GM18505 (cell line): ENCODE results near the gene PIK3R1.

Experiments used
- ATAC-seq: cut with Tn5 transposase; IDR thresholded peaks from one replicate; pipeline ENCODE4 v1.9.1; 2021; ENCODE audit not compliant: unreplicated experiment
- POLR2A ChIP-seq: IDR thresholded peaks from 4 replicates; pipeline ENCODE4 v1.6.1; 2011; ENCODE audit warnings: borderline replicate concordance; ENCODE audit not compliant: insufficient read depth, insufficient read length; ENCODE audit errors: extremely low read depth

Gene PIK3R1

GRCh38 chr5:68299575-68299974 lies 84.0 kb downstream of the PIK3R1 start:
- no peak for ATAC-seq
- no peak for TF ChIP-seq POLR2A

GRCh38 chr5:68303038-68303738 lies 87.6 kb downstream of the PIK3R1 start:
- no peak for ATAC-seq

GRCh38 chr5:68303754-68304420 lies 88.3 kb downstream of the PIK3R1 start:
- ATAC-seq, result no peak
- TF ChIP-seq POLR2A, result no peak

More at GRCh38 chr5:68303038-68303738, 87.6 kb downstream of the PIK3R1 start:
- no peak for TF ChIP-seq POLR2A

- no peak for ATAC-seq
- no peak for TF ChIP-seq POLR2A
Observed at GRCh38 chr5:68304421-68305052, 89.0 kb downstream of the PIK3R1 start.

- ATAC-seq, result no peak
- no peak for TF ChIP-seq POLR2A
Observed at GRCh38 chr5:68305223-68305870, 89.8 kb downstream of the PIK3R1 start.

GRCh38 chr5:68306361-68307014 lies 90.9 kb downstream of the PIK3R1 start:
- no peak for ATAC-seq
- TF ChIP-seq POLR2A, result no peak

- no peak for TF ChIP-seq POLR2A
- ATAC-seq, result no peak
Observed at GRCh38 chr5:68313336-68313735, 97.8 kb downstream of the PIK3R1 start.

- TF ChIP-seq POLR2A, result no peak
Observed at GRCh38 chr5:68314465-68314864, 98.9 kb downstream of the PIK3R1 start.

GRCh38 chr5:68315679-68316271 lies 100.2 kb downstream of the PIK3R1 start:
- ATAC-seq, result peak; percentile 94
- TF ChIP-seq POLR2A, result no peak

More at GRCh38 chr5:68314465-68314864, 98.9 kb downstream of the PIK3R1 start:
- no peak for ATAC-seq

- TF ChIP-seq POLR2A, result no peak
- ATAC-seq, result no peak
Observed at GRCh38 chr5:68316469-68316868, 100.9 kb downstream of the PIK3R1 start.

GRCh38 chr5:68317646-68318045 lies 102.1 kb downstream of the PIK3R1 start:
- ATAC-seq, result no peak
- TF ChIP-seq POLR2A, result no peak

GRCh38 chr5:68318955-68319705 lies 103.6 kb downstream of the PIK3R1 start:
- no peak for ATAC-seq
- TF ChIP-seq POLR2A, result no peak
